NCI-H187 (cell line): ENCODE data around the gene IYD.
"Not testable (repeated sequence)": the region's sequence is repeated elsewhere in the genome, so short reads cannot be mapped to it uniquely, and the experiment has no call there.

Experiments used
- DNase-seq, 2 experiments: peaks; one replicate each; lab custom pipeline; 2025; lab: John Stamatoyannopoulos, UW

IYD gene

DNA sequence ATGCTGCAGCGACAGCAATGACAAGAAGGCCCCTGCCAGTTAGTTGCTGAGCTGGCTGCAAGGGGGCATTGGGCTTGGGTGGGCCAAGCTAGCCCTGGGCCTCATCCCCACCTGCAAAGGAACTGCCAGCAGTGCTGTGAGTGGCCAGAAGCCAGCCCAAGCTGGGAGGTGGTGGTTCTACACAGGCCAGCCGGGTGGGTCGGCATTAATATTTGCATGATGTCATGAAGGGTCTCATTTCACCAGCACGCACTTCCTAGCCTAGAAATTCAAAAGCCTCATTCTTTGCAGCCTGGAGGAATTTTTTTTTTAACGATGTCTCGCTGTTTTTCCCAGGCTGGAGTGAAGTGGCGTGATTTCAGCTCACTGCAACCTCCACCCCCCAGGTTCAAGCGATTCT lies 62.0 kb downstream of the IYD start:
- DNase-seq = no peak

DNA sequence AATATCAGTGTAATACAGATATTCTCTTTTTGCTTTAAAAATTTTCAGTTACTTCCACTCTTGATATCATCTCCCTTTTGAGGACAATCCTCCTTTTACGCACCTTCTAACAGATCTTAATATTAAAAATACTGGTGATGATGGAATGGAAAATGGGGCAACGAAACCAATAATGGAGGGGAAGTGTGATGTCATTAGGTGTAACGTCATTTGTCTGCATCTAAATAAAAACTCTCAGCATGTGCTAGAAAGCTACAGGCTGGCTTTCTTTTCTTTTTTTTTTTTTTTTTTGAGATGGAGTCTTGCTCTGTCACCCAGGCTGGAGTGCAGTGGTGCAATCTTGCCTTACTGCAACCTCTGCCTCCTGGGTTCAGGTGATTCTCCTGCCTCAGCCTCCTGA lies 66.5 kb downstream of the IYD start:
- no peak for DNase-seq

DNA sequence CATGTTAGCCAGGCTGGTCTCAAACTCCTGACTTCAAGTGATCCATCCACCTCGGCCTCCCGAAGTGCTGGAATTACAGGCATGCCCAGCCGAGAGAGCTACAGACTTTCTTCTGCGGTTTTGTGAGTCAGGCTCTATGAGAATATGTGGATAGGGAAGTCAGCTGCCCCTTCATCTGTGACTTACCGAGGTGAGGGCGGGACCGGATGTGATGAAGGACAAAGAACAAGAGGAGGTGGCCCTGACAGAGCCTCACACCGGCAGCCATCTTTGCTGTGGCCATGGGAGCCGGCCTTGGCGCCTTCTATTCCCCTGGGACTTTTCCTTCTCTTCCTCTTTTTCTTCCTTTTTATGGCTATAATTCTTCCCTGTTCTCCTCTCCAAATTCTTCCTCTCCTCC lies 67.0 kb downstream of the IYD start:
- DNase-seq = no peak

DNA sequence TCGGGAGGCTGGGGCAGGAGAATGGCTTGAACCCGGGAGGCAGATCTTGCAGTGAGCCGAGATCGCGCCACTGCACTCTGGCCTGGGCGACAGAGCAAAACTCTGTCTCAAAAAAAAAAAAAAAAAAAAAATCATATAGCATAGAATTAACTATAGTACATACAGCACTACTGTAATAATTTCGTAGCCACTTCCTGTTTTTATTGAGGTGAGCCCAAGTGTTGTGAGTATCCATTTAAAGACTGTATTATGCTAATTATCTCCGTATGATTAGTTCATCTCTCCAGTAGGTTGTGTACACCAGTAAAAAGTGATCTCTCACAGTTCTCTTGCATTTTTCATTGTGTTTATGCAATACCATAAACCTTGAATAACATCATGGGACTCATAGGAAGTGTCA lies 70.6 kb downstream of the IYD start:
- DNase-seq = no peak

DNA sequence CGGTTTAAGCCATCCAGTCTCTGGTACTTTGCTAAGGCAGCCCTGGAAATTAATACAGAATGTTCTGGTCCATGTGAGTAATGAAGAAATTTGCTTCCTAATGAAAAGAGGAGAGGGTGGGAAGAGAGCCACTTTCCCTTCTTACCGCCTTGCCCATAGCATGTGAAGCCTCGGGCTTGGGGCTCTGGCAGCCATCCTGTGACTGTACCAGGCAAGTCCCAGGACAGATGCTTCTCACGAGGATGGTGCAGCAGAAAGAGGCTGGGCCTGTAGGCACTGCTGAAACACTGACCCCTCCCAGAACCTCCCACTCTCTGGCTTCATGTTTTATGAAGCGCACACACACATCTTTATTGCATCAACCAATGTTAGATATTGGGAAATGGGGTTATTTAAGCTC lies 74.8 kb downstream of the IYD start:
- DNase-seq = no peak

DNA sequence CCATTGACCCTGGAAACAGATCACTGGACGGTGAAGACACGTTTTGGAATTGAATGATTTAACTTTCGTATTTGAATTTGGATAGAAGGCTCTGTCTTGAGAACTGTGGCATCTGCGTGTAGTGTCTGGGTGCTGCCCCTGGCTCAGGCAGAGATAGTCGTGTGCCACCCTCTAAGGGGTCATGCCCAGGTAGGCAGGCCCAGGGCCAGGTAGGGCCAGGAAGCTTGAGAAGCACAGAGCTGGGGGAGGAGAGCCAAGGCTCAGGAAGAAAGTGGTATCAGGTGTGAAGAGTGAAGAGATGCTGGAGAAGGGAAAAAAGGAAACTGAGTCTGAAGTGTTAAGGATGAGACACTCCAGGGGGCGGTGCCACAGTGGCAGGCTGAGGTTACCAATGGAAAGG lies 75.5 kb downstream of the IYD start:
- no peak for DNase-seq

DNA sequence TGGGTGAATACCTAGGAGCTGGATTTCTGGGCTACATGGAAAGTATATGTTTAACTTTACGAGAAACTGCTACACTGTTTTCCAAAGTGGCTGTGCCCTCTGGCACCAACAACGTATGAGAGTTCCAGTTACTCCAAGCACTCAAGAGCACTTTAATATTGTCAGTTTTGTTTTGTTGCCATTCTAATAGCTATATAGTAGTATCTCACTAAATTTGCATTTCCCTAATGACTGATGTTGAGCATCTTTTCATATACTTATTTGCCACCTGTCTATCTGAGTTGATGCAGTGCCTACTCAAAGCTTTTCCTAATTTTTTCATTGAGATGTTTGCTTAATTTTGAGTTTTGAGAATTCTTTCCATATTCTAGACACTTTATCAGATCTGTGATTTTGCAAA lies 76.7 kb downstream of the IYD start:
- DNase-seq = no peak

DNA sequence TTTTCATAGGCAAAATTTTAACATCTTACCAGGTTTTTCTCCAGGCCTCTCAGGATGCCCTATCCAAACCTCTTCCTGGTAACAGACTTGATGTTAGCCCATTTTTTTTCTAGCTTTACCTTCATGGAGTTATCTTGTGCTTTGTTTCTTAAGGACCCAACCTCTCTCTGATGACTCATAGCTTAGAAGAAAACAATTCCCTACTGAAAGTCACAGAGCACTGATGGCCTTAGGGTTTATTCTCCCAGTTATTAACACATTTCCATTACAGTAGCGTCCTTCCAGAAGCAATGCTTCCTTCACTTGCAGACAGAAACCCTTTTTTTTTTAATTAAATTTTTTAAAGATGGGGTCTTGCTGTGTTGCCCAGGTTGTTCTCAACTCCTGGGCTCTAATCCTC lies 79.4 kb downstream of the IYD start:
- DNase-seq = no peak

DNA sequence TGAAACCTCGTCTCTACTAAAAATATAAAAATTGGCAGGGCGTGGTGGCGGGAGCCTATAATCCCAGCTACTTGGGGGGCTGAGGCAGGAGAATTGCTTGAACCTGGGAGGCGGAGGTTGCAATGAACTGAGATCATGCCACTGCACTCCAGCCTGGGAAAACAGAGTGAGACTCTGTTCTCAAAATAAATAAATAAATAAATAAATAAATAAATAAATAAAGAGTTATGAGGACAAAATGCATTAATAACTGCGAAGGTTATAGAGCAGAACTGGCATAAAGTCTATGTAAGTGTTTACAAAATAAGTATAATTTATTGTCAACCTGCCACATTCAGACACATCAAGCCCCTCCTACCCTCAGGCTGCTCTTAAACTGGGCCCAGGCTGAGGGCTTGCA lies 80.2 kb downstream of the IYD start:
- DNase-seq = not testable (repeated sequence)

DNA sequence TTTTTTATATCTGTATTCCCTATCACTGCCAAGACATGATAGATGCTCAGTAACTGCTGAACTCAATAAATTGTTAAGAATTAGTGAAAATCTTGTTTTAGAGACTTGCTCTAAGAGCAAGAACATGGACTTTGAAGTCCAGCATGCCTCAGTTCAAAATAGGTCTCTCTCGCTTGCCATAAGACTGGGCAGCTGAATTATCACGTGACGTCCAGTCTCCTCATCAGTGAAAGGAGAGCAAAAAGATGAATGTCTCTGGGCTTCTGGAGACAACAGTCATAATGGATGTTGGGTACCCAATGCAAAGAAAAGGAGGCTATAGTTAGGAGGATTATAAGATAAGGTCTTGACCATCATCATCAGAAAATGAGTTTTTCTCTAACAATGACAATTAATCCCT lies 82.1 kb downstream of the IYD start:
- no peak for DNase-seq

DNA sequence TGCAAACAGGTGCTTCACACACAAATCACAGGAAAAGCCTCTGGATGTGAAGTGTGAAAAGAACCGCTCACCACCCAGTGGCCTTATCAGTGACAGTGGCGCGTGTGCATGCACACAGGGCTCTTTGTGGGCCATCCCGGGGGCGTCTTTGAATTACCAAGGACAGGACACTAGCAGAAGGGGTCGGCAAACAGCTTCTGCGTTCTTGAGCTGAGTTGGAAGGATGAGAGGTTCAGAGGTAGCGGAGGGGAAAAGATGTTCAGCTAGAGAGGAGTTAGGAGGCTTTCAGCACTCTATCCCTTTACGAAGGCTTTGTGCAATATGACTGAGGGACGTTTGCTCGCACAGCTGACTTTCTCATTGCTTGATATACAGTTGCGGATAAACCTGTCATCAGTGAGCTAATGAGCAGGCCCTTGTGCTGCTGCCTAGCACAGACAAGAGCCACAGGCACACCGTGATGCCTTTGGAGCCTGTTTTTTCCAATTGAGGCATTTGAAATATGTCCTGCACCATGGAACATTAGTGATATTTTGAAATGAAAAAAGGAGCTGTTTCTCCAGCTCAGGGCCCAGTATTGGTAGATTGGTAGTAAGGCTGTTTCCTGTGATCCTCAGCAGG lies 83.1 kb downstream of the IYD start:
- no peak for DNase-seq

DNA sequence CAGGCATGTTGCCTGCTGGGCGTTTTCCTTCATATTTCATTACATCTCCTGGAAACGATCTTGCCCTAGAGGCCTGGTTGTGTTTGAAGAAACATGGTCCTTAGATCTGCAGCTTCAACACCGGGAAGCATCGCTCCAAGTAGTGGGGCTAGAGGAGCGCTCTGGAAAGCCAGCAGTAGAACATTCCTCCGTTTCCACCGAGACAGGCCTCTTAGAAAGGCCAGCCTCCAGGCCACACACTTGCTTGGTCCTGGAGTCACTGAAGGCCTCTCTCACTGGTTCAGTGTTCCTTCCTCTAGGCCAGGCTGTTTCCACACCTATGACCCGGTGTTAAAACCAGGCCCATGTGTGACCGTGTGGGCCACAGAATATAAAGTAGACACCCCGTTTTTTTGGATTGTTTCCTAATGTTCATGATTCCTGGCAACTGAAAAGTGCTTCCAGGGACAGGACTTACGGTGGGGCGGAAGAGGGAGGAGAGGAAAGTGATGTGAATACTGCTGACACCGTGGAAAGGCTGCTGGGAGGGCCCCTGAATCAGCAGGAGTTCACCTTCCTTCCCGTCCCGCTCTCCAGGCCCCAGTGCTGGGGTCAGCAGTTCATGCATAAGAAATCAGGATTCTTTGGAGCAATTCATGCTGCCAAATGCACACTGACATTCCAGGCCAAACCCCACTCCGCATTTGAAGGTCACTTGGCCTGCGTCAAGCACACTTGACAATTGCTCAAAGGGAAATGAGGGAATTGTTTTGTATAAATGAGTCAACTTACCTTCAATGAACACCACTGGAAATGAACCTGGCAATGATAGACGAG lies 83.8 kb downstream of the IYD start:
- DNase-seq = no peak

DNA sequence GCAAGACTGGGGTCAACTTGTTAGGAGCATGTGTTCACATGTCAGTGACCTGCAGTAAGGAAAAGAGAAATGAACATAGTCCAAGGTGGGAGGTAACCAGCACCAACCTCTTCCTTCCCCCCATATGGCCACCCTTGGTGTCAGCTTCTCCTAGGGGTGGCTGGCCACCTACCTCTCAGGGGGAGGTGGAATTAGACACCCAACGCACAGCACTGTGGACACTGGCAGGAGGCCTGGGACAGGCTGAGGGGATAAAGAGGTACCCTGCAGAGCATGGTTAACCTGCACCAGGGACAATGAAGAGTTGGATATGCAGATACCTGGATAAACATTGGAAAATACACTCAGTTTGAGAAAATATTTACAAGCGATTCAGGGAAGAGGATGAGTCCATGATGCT lies 84.5 kb downstream of the IYD start:
- no peak for DNase-seq
